Measurements from ENCODE around the gene APOL5.

GRCh38 chr22:35728639-35729308, 11.1 kb downstream of the APOL5 start:
- TF ChIP-seq, protein P1, sequence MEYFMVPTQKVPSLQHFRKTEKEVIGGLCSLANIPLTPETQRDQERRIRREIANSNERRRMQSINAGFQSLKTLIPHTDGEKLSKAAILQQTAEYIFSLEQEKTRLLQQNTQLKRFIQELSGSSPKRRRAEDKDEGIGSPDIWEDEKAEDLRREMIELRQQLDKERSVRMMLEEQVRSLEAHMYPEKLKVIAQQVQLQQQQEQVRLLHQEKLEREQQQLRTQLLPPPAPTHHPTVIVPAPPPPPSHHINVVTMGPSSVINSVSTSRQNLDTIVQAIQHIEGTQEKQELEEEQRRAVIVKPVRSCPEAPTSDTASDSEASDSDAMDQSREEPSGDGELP (CRISPR knock-in tag; IDR thresholded peaks at IDR 0.05; ENCODE audit: borderline replicate concordance), result no peak
- TF ChIP-seq, protein P2, sequence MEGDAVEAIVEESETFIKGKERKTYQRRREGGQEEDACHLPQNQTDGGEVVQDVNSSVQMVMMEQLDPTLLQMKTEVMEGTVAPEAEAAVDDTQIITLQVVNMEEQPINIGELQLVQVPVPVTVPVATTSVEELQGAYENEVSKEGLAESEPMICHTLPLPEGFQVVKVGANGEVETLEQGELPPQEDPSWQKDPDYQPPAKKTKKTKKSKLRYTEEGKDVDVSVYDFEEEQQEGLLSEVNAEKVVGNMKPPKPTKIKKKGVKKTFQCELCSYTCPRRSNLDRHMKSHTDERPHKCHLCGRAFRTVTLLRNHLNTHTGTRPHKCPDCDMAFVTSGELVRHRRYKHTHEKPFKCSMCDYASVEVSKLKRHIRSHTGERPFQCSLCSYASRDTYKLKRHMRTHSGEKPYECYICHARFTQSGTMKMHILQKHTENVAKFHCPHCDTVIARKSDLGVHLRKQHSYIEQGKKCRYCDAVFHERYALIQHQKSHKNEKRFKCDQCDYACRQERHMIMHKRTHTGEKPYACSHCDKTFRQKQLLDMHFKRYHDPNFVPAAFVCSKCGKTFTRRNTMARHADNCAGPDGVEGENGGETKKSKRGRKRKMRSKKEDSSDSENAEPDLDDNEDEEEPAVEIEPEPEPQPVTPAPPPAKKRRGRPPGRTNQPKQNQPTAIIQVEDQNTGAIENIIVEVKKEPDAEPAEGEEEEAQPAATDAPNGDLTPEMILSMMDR (IDR thresholded peaks at IDR 0.05 in 2 of 3, conservative IDR thresholded peaks at IDR 0.05 in 1 of 3; ENCODE audit: insufficient read depth in 2 of 3, low read depth in 1 of 3, low read length in 3 of 3), result no peak
